Urinary bladder (tissue), 4 donors: Measurements from ENCODE around the gene SSNA1. TPM values are rescaled to one million over a fixed set of nuclear protein-coding genes. Genes with fewer than 3 reads are reported as not detected.

Experiments
- DNase-seq: peaks from one replicate; pipeline ENCODE4 v3.0.0-alpha.2; 2015; ENCODE audit errors: extremely low spot score
- H3K27ac ChIP-seq: one replicate; pipeline ENCODE4 v1.5.1; 2013; ENCODE audit warnings: low read depth, mild to moderate bottlenecking, moderate library complexity
- H3K36me3 ChIP-seq: one replicate; pipeline ENCODE4 v1.6.1; 2013; ENCODE audit warnings: mild to moderate bottlenecking, moderate library complexity; ENCODE audit not compliant: insufficient read depth
- H3K4me1 ChIP-seq: one replicate; pipeline ENCODE4 v1.6.1; 2013; ENCODE audit warnings: mild to moderate bottlenecking, moderate library complexity; ENCODE audit not compliant: insufficient read depth
- H3K4me3 ChIP-seq: one replicate; pipeline ENCODE4 v1.5.1; 2013; ENCODE audit warnings: low read depth, low read length
- WGBS: extraction: QIAGEN DNeasy Blood & Tissue Kit; methylation state at CpG from one replicate; pipeline ENCODE4 v1.1.7; 2013; 5-methylcytosine and 5-hydroxymethylcytosine counted together
- polyA plus RNA-seq: library from polyadenylated mRNA; stranded (reverse); fragments of 200-250 nt; gene quantifications from one replicate; pipeline ENCODE4 v1.2.3, GENCODE V29; 2013
- total RNA-seq: library from RNA; depleted of rRNA; stranded (reverse); fragments of >200 nt; gene quantifications from one replicate; pipeline ENCODE4 v1.2.3, GENCODE V29; 2014
- donor health status: healthy with polysubstance abuse.
- donor health status: healthy.

Gene SSNA1
- total and polyA plus RNA-seq, 2 donors = 21.4 to 94.1 TPM

DNA sequence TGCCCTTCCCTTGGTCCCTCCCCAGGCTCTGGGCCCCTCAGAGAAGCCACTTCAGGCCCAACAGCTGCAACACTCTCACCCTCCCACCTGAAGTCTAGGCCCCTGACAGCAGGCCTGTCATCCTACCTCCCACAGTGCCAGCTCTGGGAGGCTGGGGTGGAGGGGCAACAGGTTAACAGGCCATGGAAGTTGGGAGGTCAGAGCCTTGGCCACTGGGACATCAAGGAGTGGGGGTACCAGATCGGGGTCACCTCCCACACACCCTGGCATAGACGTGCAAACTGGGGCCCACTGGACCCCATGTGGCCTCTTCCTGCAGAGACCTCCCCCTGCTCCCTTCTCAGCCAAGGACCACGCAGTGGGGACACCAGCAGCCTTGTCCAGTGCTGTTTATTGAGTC lies 2.8 kb downstream of the SSNA1 start:
- WGBS = 80% methylated on average over 3 of the region's 3 CpGs
- no peak overlapping the region for H3K27ac ChIP-seq
- no peaks in the 10 kb centered on the region for H3K4me1 ChIP-seq
- no peak for DNase-seq
- H3K4me3 ChIP-seq = no peak overlapping the region
- H3K36me3 ChIP-seq = no peaks in the 10 kb centered on the region

DNA sequence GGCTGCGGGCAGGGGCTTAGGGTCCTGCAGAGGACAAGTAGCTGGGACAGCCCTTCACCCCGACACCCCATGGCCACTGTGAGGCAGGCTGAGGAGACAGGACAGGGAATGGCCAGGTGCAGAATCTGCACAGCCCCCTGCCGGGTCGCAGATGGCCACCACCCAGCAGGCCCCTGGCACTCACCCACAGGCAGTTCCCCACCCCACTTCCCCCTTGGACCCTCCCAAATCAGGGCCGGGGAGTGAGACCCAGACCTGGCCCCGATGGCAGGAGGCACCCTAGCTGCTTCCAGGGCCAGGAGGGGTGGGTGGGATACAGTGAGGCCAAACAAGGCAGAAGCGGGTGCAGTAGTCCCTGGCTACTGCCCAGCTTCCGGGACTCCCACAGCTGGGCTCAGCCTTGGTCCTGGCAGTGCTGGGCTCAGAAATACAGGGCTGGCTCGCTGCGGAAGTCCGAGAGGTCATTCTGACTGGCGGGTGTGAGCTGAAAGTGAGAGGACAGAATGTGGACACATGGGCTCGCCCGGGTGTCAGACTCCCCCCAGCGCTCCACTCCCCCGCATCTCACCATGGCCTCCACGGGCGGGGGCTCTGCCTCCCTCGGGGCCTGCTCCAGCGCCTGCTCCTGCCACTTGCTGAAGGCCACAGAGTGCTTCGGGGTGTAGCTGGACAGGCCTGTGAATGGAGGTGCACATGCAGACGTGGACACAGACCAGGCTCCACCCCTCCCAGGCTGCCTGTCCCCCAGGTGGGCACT lies 3.4 kb downstream of the SSNA1 start:
- WGBS = 86% methylated on average over 22 of the region's 22 CpGs
- Histone ChIP-seq H3K36me3 (no peaks in the 10 kb centered on the region), H3K4me3 (no peak overlapping the region), H3K4me1 (no peaks in the 10 kb centered on the region), H3K27ac (no peak overlapping the region)
- no peak for DNase-seq

DNA sequence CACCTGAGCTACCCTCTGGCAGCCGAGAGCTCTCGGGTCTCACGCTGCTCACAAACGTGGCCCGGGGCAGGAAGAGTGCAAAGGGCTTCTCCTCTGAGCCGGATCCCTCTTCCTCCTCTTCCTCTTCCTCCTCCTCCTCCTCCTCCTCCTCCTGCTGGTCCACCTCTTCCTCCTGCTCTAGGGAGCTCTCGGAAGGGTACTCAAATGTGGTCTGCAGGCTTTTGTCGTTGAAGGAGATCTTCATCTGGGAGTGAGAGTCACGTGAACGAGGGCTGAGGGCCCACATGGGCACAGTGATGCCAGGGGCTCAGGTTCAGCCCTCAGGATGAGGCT lies 3.9 kb downstream of the SSNA1 start:
- Histone ChIP-seq H3K36me3 (no peaks in the 10 kb centered on the region), H3K27ac (no peak overlapping the region), H3K4me1 (no peaks in the 10 kb centered on the region), H3K4me3 (no peak overlapping the region)
- no peak for DNase-seq
- 83% methylated on average over 10 of the region's 10 CpGs for WGBS

- no peaks in the 10 kb centered on the region for H3K36me3 ChIP-seq
- no peak for DNase-seq
- WGBS = 73% methylated on average over 2 of the region's 2 CpGs
- no peak overlapping the region for H3K27ac ChIP-seq
- no peaks in the 10 kb centered on the region for H3K4me1 ChIP-seq
- no peak overlapping the region for H3K4me3 ChIP-seq
These were observed 4.4 kb downstream of the SSNA1 start for GRCh38 chr9:137192859-137193258.

DNA sequence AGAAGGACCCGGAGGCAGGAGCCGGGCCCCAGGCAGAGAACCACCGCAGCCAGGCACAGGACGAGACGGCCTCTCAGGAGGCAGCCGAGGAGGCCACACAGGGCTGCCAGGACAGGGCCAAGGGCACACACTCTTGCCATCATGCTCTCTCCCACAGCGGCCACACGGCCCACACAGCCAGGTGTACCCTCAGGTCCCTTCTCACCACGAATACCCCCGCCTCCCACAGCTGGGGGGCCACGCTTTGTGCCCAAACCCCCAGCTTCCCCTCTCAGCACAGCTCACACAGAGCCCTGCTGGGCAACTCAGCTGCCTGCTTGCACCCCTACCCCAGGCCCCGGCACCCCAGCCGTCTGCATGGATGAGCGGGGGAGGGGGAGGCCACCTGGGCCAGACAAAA lies 5.3 kb downstream of the SSNA1 start:
- Histone ChIP-seq H3K4me1 (no peaks in the 10 kb centered on the region), H3K27ac (no peak overlapping the region), H3K36me3 (no peaks in the 10 kb centered on the region), H3K4me3 (no peak overlapping the region)
- no peak for DNase-seq
- 80% methylated on average over 14 of the region's 14 CpGs for WGBS

DNA sequence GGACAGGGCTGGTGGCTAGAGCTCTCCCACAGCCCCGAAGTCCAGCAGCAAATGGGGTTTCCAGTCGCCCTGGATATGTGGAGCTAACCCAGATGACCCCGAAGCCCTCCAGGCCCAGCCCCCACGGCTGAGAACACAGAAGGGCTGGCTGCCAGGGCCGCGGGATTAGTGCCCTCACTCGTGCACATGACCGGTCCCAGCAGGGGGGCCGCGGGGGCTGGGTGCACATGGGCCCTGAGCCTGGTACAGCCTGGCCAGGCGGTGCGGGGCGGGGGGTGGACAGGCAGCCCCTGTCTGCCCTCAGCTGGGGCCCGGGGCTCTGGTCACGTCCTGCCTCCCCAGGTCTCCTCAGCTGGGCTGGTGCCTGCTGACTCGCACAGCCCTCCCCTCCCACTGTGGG lies 5.9 kb downstream of the SSNA1 start:
- 68% methylated on average over 16 of the region's 16 CpGs for WGBS
- no peaks in the 10 kb centered on the region for H3K4me1 ChIP-seq
- H3K36me3 ChIP-seq = no peaks in the 10 kb centered on the region
- no peak overlapping the region for H3K4me3 ChIP-seq
- H3K27ac ChIP-seq = no peak overlapping the region
- no peak for DNase-seq

DNA sequence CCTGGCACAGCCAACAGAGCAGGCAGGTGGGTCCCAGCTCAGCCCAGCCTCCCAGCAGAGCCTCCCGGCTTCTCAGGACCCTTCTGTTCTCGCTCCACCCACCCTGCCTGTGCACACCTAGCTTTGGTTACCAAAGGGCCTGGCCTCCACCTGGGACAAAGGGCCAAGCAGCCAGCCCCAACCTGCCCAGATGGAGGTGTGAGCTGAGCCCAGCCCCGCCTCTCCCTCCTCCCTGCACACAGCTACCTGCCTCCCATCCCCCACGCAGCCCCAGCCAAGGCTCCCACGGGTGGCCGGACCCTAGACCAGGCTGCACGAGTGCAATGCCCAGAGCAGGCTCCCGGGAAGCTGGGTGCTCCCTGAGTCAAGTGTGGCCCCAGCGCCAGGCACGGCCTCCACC lies 6.4 kb downstream of the SSNA1 start:
- no peaks in the 10 kb centered on the region for H3K4me1 ChIP-seq
- peak overlapping the region; percentile 81 for H3K27ac ChIP-seq

DNA sequence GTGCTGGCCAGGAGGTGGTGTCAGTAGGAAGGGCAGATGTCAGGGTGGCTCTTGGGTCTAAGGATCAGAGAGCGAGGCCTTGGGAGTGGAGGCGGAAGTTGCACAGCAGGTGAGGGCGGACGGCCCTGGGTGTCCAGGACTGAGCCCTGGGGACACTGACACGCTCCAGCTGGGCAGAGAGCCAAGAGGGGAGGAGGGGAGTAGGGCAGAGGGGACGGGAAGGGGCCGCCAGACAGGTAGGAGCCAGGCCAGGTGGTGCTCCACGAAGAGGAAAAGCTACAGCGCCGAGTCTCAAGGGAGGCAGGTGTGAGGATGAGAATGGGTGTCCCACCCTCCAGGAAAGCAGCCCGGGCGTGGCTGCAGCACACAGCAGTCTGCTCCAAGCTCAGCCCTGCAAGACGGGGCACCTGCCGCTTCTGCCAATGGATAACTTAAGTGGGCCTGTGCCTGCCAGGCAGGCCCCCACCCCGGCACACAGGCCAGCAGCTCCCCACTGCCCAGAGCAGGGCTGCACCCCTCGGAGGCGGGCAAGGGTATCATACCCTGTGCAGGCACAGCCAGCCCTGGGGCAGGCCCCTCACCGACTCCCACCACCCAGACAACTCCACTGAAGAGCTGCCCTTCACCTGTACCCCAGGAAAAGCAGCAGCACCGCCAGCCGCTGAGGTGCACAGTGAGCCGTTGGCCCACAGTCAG lies 7.2 kb downstream of the SSNA1 start:
- DNase-seq = no peak
- Histone ChIP-seq H3K4me1 (no peaks in the 10 kb centered on the region), H3K36me3 (no peaks in the 10 kb centered on the region), H3K4me3 (no peak overlapping the region), H3K27ac (peak overlapping the region; percentile 81)
- WGBS = 81% methylated on average over 21 of the region's 21 CpGs

More for the DNA sequence above, 6.4 kb downstream of the SSNA1 start:
- WGBS = 78% methylated on average over 10 of the region's 10 CpGs
- Histone ChIP-seq H3K4me3 (no peak overlapping the region), H3K36me3 (no peaks in the 10 kb centered on the region)
- peak; percentile 21 for DNase-seq

DNA sequence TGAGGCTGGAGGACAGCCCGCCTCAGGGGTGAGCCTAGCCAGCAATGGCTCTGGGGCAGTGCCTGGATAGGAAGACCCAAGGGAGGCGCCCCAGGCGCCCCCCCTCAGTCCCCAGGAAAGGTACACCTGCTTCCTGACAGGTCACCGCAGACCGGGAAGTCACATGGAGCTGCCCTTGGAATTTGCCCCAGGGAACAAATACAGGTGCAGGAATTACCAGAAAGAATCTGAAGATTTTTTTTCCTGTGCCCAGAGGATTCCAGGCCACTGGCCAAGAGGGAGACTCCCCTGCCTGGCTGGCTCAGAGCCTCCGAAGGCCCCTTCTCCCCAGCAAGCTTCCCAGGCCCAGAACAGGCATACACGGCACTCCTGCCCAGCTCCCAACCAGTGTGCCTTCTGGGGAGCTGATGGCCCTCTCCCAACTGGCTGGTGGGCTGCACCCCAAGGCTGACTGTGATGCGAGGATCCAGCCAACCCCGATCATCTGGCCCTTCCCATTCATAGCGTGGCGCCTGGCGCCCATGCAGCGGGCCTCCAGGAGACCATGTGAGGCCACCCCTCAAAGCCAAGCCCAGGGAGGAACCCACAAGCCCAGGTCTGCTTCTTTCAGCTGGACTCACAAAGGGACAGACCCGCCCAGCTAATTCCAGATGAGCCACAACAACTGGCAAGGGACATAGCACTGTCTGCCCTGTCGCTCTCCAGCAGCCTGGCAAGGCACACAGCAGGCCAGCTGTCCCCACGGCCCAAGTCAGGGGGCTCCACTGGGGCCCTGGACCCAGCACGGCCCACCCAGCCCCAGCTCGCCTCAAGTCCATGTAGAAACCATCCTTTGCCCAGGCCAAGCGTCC lies 9.8 kb downstream of the SSNA1 start:
- Histone ChIP-seq H3K36me3 (no peaks in the 10 kb centered on the region), H3K4me3 (no peak overlapping the region), H3K4me1 (no peaks in the 10 kb centered on the region), H3K27ac (no peak overlapping the region)
- WGBS = 80% methylated on average over 19 of the region's 19 CpGs
- no peak for DNase-seq

DNA sequence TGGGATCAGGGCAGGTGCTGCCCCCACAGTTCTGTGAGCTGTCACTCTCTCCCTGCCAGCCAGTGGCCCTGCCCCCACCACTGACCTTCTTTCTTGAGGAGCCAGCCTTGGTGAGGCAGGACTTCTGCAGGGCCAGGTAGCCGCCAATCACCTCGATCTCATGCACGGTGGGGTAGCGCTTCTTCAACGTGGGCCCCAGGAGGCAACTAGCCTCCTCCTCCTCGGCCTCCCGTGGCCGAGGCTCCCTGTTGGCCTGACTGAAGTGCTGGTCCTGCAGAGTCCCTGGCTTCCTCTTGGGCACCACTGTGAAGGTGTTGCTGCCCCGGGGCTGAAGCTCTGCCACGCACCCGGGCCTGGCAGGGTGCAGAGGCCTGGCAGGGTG lies 10.4 kb downstream of the SSNA1 start:
- Histone ChIP-seq H3K4me3 (no peak overlapping the region), H3K4me1 (no peaks in the 10 kb centered on the region), H3K27ac (no peak overlapping the region), H3K36me3 (no peaks in the 10 kb centered on the region)
- no peak for DNase-seq
- WGBS = 76% methylated on average over 11 of the region's 11 CpGs

DNA sequence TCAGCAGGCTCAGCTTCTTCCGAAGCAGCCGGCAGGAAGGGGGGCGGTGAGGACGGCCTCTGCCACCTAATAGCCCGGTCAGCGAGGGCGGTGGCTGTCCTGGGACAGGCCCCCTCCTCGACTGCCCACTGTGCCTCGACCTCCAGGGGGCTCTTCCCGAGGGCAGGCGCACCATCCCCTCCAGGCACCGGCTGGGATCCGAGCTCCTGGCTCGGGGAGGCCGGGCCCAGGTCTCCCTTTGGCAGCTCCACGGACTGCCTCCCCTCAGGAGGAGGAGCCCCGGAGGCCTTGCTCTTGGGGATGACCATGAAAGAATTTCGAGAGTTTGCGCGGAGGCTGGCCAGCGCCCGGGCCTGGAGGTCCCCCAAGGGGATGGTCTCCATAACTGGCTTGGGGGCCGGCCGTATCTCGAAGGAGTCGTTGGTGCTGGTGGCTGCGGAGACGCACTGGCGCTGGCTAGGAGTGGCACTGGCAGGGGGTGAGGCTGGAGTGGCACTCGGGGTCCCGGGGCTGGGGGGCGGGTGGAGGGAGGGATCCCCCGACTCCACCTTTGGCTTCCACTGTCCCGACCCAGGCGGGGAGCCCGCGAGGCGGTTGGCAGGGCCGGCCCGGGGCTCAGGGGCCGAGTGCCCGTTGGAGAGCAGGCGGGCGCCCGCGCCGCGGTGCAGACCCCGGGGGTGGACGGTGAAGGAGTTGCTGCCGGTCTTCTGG lies 11.1 kb downstream of the SSNA1 start:
- DNase-seq = no peak
- WGBS = 8% methylated on average over 51 of the region's 51 CpGs
- Histone ChIP-seq H3K27ac (no peak overlapping the region), H3K4me1 (no peaks in the 10 kb centered on the region), H3K36me3 (no peaks in the 10 kb centered on the region), H3K4me3 (peak overlapping the region; percentile 88)

- H3K4me3 ChIP-seq = peak within 1 kb of the TSS; percentile 88
- peak within 1 kb of the TSS; percentile 54 for H3K27ac ChIP-seq
- no peaks in the 10 kb centered on the region for H3K4me1 ChIP-seq
- DNase-seq = peak; percentile 98
- WGBS = under 1% methylated on average over 115 of the region's 118 CpGs
- H3K36me3 ChIP-seq = no peaks in the 10 kb centered on the region
These were observed 12.1 kb downstream of the SSNA1 start, which contains the start of gene TPRN for GRCh38 chr9:137200311-137201204. TSS of gene TPRN (minus strand) at chr9:137200741. CDS start at chr9:137200711, 30 bp downstream.
